ENCODE data around the gene ADPRH. TPM values are rescaled to one million over a fixed set of nuclear protein-coding genes. Genes with fewer than 3 reads are reported as not detected.
A peak's percentile ranks its signal among the peaks of the same experiment; 100 is the strongest.
"Not testable (repeated sequence)": the region's sequence is repeated elsewhere in the genome, so short reads cannot be mapped to it uniquely, and the experiment has no call there.

Gene ADPRH
- polyA plus RNA-seq, 1 donor: 3.4 TPM

DNA sequence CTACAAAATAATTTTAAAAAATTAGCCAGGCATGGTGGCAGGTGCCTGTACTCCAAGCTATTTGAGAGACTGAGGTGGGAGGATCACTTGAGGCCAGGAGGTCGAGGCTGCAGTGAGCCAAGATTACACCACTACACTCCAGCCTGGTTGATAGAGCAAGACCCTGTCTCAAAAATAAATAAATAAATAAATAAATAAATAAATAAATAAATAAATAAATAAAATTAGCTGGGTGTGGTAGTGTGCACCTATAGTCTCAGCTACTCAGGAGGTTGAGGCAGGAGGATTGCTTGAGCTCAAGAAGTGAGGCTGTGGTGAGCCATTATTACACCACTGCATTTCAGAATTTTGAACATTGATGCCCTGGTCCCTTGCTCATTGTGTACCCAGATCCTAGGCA lies 15.6 kb downstream of the ADPRH start:
- H3K27me3 ChIP-seq (ENCODE audit: control insufficient read depth, insufficient read depth, low read length); H3K4me3 ChIP-seq (ENCODE audit: low read length); DNase-seq; H3K9me3 ChIP-seq (ENCODE audit: control insufficient read depth, low read depth, low read length); H3K27ac ChIP-seq (ENCODE audit: low read length); H3K36me3 ChIP-seq (ENCODE audit: control insufficient read depth, insufficient read depth, low read length); H3K4me1 ChIP-seq (ENCODE audit: control insufficient read depth, insufficient read depth, low read length): not testable (repeated sequence)
- WGBS (ENCODE audit: insufficient coverage, low lambda C conversion rate): no CpG with 5 or more reads among the region's 1 CpG

DNA sequence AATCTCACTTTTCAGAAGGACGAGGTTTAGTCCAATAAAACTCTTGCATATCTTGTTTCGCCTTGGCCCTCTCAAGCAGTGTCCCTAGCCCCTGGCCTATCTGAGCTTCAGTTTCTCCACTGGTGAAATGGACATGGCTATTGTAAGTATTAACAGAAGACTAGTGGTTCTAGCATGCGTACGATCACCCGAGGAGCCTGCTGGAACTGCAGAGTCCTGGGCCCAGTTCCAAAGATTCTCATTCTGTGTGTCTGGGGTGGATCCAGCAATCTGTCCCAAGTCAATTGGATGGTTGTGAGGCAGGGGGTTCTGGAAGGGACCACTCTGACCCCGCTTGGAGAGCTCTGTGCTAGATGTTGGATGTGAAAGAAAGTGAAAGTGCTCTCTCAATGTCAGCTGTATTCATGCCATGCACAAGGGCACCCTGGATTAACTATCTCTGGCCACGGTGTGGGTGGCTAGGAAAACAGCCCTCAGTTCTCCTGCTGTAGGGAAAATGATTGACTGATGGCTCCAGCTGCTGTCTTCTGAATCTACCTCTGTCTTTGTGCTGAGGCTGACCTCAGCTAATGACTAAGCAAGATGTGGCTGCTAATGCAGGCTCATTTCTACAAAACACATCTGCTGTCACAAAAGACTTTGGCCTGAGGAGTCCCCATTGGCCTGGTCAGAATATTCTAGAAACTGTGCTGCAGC lies 16.5 kb downstream of the ADPRH start:
- H3K9me3 ChIP-seq (ENCODE audit: control insufficient read depth, low read depth, low read length): no peaks in the 10 kb centered on the region
- no peaks in the 10 kb centered on the region for H3K36me3 ChIP-seq (ENCODE audit: control insufficient read depth, insufficient read depth, low read length)
- no peak overlapping the region for H3K27ac ChIP-seq (ENCODE audit: low read length)
- WGBS (ENCODE audit: insufficient coverage, low lambda C conversion rate): no CpG with 5 or more reads among the region's 7 CpGs
- no peaks in the 10 kb centered on the region for H3K27me3 ChIP-seq (ENCODE audit: control insufficient read depth, insufficient read depth, low read length)
- no peak for DNase-seq
- no peak overlapping the region for H3K4me3 ChIP-seq (ENCODE audit: low read length)
- H3K4me1 ChIP-seq (ENCODE audit: control insufficient read depth, insufficient read depth, low read length): peaks cover 8% of the 10 kb centered on the region

DNA sequence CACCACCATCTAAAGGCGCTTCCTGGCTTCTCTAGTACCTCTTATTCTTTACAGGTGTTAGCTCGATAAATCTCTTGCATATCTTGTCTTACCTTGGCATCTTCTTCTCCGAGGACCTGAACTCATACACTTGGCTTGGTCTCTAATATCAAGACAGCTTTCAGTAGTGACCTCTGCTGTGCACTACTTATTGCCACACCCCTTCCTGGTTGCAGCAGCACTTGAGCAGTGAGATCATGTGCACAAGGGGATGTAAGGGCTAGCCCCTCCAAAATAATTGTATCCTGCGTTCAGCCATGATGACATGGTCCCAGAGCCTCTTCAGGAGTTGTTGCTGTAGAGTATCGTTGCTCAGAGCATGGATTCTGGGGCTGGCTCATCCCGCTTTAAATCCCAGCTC lies 17.1 kb downstream of the ADPRH start:
- DNase-seq: peak in 1 of 2 donors; percentile 26
- Histone ChIP-seq H3K9me3 (ENCODE audit: control insufficient read depth, low read depth, low read length) (no peaks in the 10 kb centered on the region), H3K4me1 (ENCODE audit: control insufficient read depth, insufficient read depth, low read length) (peaks cover 8% of the 10 kb centered on the region), H3K27ac (ENCODE audit: low read length) (no peak overlapping the region), H3K27me3 (ENCODE audit: control insufficient read depth, insufficient read depth, low read length) (no peaks in the 10 kb centered on the region), H3K36me3 (ENCODE audit: control insufficient read depth, insufficient read depth, low read length) (no peaks in the 10 kb centered on the region), H3K4me3 (ENCODE audit: low read length) (no peak overlapping the region)
- 100% methylated on average over 1 of the region's 6 CpGs for WGBS (ENCODE audit: insufficient coverage, low lambda C conversion rate)

DNA sequence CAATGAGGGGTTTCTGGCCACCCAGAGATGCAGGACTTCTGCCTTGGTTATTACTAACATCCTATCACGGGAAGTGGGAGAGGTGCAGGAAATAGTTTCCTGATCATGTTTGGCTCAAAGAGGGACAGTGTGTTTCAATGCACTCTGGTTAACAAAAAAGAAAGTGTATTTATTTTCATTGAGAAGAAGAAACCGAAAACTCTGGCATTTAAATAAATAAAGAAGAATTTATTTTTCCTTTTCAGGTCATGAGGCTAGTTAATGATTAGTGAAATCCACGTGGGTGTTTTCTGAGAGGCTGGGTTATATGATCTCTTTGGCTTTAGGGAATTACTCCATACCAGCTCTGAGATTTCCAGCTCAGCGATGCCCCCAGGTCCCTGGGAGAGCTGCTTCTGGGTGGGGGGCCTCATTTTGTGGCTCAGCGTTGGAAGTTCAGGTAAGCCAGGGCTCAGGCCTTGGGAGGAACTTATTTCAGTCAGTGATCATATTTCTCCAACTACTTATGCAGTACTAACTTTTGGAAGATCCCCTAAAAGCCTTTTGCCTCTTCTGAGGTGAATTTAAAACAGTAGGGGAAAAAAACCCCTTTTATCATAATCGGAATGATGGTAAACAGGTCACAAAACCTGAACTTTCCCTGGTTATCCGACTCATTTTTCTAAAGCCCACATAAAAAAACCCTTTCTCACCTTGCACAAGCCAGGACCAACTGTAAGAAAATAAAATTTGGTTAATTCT lies 18.4 kb downstream of the ADPRH start, which contains the start of gene PLA1A:
Gene PLA1A, plus strand, starts transcription at position 338 of the 741 bp plus-strand sequence. Its CDS starts 29 bp downstream, at position 367.
- Histone ChIP-seq H3K27me3 (ENCODE audit: control insufficient read depth, insufficient read depth, low read length) (no peaks in the 10 kb centered on the region), H3K27ac (ENCODE audit: low read length) (peak within 1 kb of the TSS; percentile 70), H3K36me3 (ENCODE audit: control insufficient read depth, insufficient read depth, low read length) (no peaks in the 10 kb centered on the region), H3K9me3 (ENCODE audit: control insufficient read depth, low read depth, low read length) (no peaks in the 10 kb centered on the region), H3K4me1 (ENCODE audit: control insufficient read depth, insufficient read depth, low read length) (peaks cover 8% of the 10 kb centered on the region), H3K4me3 (ENCODE audit: low read length) (no peak within 1 kb of the TSS)
- WGBS (ENCODE audit: insufficient coverage, low lambda C conversion rate): 28% methylated on average over 2 of the region's 7 CpGs
- DNase-seq: peak; percentile 48 to 83

DNA sequence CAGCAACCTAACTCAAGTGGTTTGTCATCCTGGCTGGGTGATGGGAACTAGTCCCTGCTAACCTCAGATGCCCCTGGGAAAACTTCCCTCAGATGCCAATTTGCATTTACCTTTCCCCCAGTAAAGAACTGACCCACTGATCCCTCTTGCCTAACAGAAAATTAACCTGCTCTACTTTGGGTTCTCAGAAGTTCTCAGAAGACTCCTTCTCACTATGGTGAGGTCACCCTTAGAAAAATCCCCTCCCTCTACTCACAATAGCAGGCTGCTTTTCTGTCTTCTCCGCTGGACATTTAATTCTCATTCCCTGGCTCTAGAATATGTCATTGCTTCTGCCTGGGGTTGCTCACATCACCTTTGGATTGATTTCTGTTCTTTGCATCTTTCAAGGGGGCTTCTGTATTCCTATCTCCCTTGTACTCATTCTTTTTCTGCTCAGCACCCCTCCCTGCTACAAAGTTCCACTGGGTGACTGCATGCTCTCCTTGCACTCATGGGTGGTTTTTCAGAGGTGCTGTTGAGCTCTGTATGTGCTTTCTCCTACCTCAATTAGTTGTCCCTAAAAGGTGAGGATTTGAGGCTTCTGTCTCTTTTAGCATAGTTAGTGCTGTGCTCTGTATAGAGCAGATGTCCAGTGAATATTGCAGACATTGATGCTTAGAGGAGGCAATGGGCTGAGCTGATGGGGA lies 19.3 kb downstream of the ADPRH start:
- H3K4me1 ChIP-seq (ENCODE audit: control insufficient read depth, insufficient read depth, low read length): peaks cover 8% of the 10 kb centered on the region
- no peaks in the 10 kb centered on the region for H3K9me3 ChIP-seq (ENCODE audit: control insufficient read depth, low read depth, low read length)
- H3K36me3 ChIP-seq (ENCODE audit: control insufficient read depth, insufficient read depth, low read length): no peaks in the 10 kb centered on the region
- DNase-seq: peak in 1 of 2 donors; percentile 8
- no peaks in the 10 kb centered on the region for H3K27me3 ChIP-seq (ENCODE audit: control insufficient read depth, insufficient read depth, low read length)
- no peak overlapping the region for H3K4me3 ChIP-seq (ENCODE audit: low read length)
- WGBS (ENCODE audit: insufficient coverage, low lambda C conversion rate): no CpG with 5 or more reads among the region's 1 CpG
- H3K27ac ChIP-seq (ENCODE audit: low read length): no peak overlapping the region

DNA sequence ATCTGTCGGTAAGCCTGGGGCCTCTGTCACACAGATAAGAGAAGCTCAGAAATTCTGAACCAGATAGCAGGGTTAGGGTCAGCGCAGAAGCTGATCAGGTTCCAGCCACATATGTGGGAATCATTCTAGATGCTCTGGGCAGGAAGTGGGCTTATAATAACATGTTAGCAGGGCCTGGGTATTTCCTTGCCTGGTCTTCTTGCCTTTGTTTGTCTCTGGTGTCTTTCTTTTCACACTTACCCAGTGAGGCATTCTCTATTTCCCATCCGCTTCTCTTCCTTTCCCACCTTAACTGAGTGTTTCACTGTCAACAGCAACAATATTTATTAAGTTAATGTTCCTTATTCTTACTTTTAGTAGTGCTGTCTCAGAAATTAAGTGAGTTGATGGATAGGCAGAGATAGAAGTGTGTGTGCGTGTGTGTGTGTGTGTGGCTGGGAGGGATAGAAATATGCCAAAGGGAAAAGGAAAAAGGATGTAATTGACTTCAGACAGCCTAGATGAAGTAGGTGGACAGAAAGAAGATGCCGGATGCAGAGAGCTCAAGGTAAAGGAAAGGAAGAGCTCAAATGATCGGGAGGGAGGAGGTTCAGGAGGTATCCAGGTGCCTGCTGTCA lies 20.4 kb downstream of the ADPRH start:
- no peak overlapping the region for H3K27ac ChIP-seq (ENCODE audit: low read length)
- WGBS (ENCODE audit: insufficient coverage, low lambda C conversion rate): 95% methylated on average over 2 of the region's 6 CpGs
- H3K4me3 ChIP-seq (ENCODE audit: low read length): no peak overlapping the region

DNA sequence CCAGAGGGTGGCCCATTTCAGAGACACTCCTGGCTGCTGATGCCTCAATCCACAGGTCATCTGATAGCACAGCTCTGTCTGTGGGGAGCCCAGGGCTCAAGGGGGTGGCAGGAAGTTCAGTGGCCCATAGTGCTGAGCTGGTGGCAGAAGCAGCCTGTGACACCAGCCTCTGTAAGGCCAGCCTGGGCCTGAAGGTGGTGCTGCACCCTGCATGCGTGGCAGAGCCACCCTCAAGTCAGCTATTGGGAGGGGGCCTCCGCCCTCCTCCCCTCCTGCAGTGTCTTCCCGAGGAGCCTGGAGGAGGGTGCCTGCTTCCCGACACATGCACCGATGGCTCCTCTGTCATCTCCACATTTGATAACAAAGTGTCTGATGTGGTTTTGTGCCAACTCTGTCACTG lies 21.4 kb downstream of the ADPRH start:
- no peak overlapping the region for H3K4me3 ChIP-seq (ENCODE audit: low read length)
- WGBS (ENCODE audit: insufficient coverage, low lambda C conversion rate): no CpG with 5 or more reads among the region's 5 CpGs
- H3K27ac ChIP-seq (ENCODE audit: low read length): no peak overlapping the region
- DNase-seq: peak in 1 of 2 donors; percentile 9
- no peaks in the 10 kb centered on the region for H3K9me3 ChIP-seq (ENCODE audit: control insufficient read depth, low read depth, low read length)
- no peaks in the 10 kb centered on the region for H3K36me3 ChIP-seq (ENCODE audit: control insufficient read depth, insufficient read depth, low read length)
- H3K4me1 ChIP-seq (ENCODE audit: control insufficient read depth, insufficient read depth, low read length): peaks cover 8% of the 10 kb centered on the region
- H3K27me3 ChIP-seq (ENCODE audit: control insufficient read depth, insufficient read depth, low read length): no peaks in the 10 kb centered on the region

More for the DNA sequence above, 20.4 kb downstream of the ADPRH start:
- Histone ChIP-seq H3K9me3 (ENCODE audit: control insufficient read depth, low read depth, low read length) (no peaks in the 10 kb centered on the region), H3K27me3 (ENCODE audit: control insufficient read depth, insufficient read depth, low read length) (no peaks in the 10 kb centered on the region), H3K36me3 (ENCODE audit: control insufficient read depth, insufficient read depth, low read length) (no peaks in the 10 kb centered on the region), H3K4me1 (ENCODE audit: control insufficient read depth, insufficient read depth, low read length) (peaks cover 8% of the 10 kb centered on the region)
- no peak for DNase-seq

DNA sequence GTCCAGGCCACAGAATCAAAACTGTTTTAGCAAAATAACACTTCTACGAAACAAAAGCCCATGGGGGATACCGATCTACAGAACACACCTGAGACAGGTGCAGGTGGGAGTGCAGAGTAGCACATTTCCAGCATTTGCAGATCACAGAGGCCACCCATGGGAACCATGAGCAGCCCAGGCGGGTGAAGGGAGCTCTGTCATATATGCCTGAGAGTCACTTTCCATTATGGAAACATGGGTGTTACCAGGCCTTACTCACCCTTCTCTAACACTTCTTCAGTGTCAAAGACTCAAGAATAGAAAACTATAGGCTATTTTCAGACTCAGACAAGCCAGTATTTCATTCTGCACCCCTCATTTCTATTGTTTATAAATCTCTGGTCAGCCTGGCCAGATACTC lies 21.9 kb downstream of the ADPRH start:
- WGBS (ENCODE audit: insufficient coverage, low lambda C conversion rate): no CpG with 5 or more reads among the region's 3 CpGs
- Histone ChIP-seq H3K27me3 (ENCODE audit: control insufficient read depth, insufficient read depth, low read length) (no peaks in the 10 kb centered on the region), H3K27ac (ENCODE audit: low read length) (no peak overlapping the region), H3K36me3 (ENCODE audit: control insufficient read depth, insufficient read depth, low read length) (no peaks in the 10 kb centered on the region), H3K4me1 (ENCODE audit: control insufficient read depth, insufficient read depth, low read length) (peaks cover 8% of the 10 kb centered on the region), H3K4me3 (ENCODE audit: low read length) (no peak overlapping the region), H3K9me3 (ENCODE audit: control insufficient read depth, low read depth, low read length) (no peaks in the 10 kb centered on the region)
- DNase-seq: no peak

DNA sequence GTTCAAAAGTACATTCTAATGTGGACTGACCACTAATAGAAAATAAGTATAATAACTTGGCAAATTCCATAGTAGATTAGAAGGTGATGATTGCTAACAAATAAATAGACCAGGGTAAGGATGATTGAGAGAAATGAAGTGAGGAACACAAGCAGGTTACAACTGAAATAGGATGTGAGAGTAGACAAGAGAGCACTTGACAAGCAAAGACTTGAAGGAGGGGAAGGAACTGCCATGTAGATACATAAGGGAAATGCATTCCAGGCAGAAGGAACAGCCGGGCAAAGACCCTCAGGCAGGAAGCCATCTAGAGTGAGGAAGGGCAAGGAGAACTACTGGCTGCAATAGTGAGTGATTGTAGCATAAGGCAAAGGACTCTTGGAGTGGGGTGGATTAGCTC lies 23.4 kb downstream of the ADPRH start:
- no peak overlapping the region for H3K27ac ChIP-seq (ENCODE audit: low read length)
- no peaks in the 10 kb centered on the region for H3K9me3 ChIP-seq (ENCODE audit: control insufficient read depth, low read depth, low read length)
- no peaks in the 10 kb centered on the region for H3K36me3 ChIP-seq (ENCODE audit: control insufficient read depth, insufficient read depth, low read length)
- WGBS (ENCODE audit: insufficient coverage, low lambda C conversion rate): no CpG with 5 or more reads among the region's 1 CpG
- no peaks in the 10 kb centered on the region for H3K27me3 ChIP-seq (ENCODE audit: control insufficient read depth, insufficient read depth, low read length)
- H3K4me3 ChIP-seq (ENCODE audit: low read length): no peak overlapping the region
- peaks cover 2% of the 10 kb centered on the region for H3K4me1 ChIP-seq (ENCODE audit: control insufficient read depth, insufficient read depth, low read length)
- DNase-seq: no peak

DNA sequence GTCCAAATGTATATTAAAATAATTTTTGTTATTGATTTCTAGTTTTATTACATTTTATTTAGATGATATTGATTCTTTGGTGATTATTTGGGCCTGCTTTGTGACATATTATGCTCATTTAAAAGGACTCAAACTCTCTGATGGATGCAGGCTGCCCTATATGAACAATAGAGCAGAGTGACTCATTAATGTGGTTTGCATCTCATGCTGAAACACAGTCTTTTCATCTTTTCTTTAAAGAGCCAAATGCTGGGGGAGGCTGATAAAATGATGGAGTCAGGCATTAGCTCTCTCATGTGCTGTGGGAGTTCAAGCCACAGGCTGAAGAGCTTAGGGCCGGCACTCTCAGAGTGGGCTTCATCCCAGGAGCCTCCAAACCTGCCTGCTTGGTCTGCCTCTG lies 25.6 kb downstream of the ADPRH start:
- no peak for DNase-seq
- Histone ChIP-seq H3K4me3 (ENCODE audit: low read length) (no peak overlapping the region), H3K27ac (ENCODE audit: low read length) (no peak overlapping the region), H3K9me3 (ENCODE audit: control insufficient read depth, low read depth, low read length) (no peaks in the 10 kb centered on the region), H3K27me3 (ENCODE audit: control insufficient read depth, insufficient read depth, low read length) (no peaks in the 10 kb centered on the region), H3K4me1 (ENCODE audit: control insufficient read depth, insufficient read depth, low read length) (peaks cover 5% of the 10 kb centered on the region), H3K36me3 (ENCODE audit: control insufficient read depth, insufficient read depth, low read length) (no peaks in the 10 kb centered on the region)
- no CpG with 5 or more reads among the region's 1 CpG for WGBS (ENCODE audit: insufficient coverage, low lambda C conversion rate)

All from large intestine (tissue), 3 donors.